Activated T-cell treated with anti-CD3 and anti-CD28 coated beads for 24 hours (primary cell): ENCODE results near the gene CDC37L1.

Experiments
- DNase-seq: peaks from one replicate; pipeline ENCODE4 v3.0.0-alpha.2; 2020; ENCODE audit warnings: low read depth

CDC37L1 gene

GRCh38 chr9:4755026-4755609 is 75.7 kb downstream of the CDC37L1 start:
- DNase-seq, result no peak

- DNase-seq, result no peak
These were observed 77.1 kb downstream of the CDC37L1 start for GRCh38 chr9:4756420-4756819.
